Caco-2 (cell line): Measurements from ENCODE around the gene RNF13. TPM values are rescaled to one million over a fixed set of nuclear protein-coding genes. Genes with fewer than 3 reads are reported as not detected.

Experiments used
- BruUV-seq: library from RNA; stranded (reverse); fragments of 400-500 nt; replicated peaks from 2 replicates; lab custom pipeline; 2021; lab: Mats Ljungman, UMichigan
- CTCF ChIA-PET: fragments of 300-600 bp; sonication (Branson Sonifier 250); formaldehyde crosslinking; loops from one replicate; lab custom pipeline; 2022; ENCODE audit warnings: antibody characterized with exemption; lab: Charles Lee
- POLR2A ChIA-PET: fragments of 300-600 bp; sonication (Branson Sonifier 250); formaldehyde crosslinking; loops from one replicate; lab custom pipeline; 2022; ENCODE audit warnings: antibody characterized with exemption; lab: Charles Lee
- DNase-seq, 2 experiments: peaks; one replicate each; pipeline versions ENCODE4 v3.0.0 to v3.0.0-alpha.2; 2020 to 2022
- H3K27me3 ChIP-seq: replicated peaks from 2 replicates; pipeline ENCODE4 v1.6.0; 2011; ENCODE audit warnings: low read length; ENCODE audit not compliant: control insufficient read depth, insufficient read depth
- H3K36me3 ChIP-seq: 2 replicates; pipeline ENCODE4 v1.5.1; 2011; ENCODE audit warnings: low read length; ENCODE audit not compliant: control insufficient read depth, insufficient read depth
- H3K4me1 ChIP-seq: fragments of 250-450 bp; sonication (Bioruptor Pico); 2 replicates; pipeline ENCODE4 v1.5.1; 2020; ENCODE audit warnings: mild to moderate bottlenecking
- H3K4me3 ChIP-seq: 2 replicates; pipeline ENCODE4 v1.5.1; 2011; ENCODE audit warnings: low read depth, mild to moderate bottlenecking, control low read depth, low read length
- H3K9me3 ChIP-seq: fragments of 250-450 bp; sonication (Bioruptor Pico); 2 replicates; pipeline ENCODE4 v1.5.1; 2020; ENCODE audit warnings: mild to moderate bottlenecking, moderate library complexity
- H3K27ac Mint-ChIP-seq: one replicate; pipeline ENCODE4 v1.8.0; 2022; ENCODE audit warnings: mixed read lengths; ENCODE audit not compliant: unreplicated experiment
- H3K27me3 Mint-ChIP-seq: one replicate; pipeline ENCODE4 v1.8.0; 2022; ENCODE audit warnings: mixed read lengths; ENCODE audit not compliant: insufficient read depth, unreplicated experiment
- H3K36me3 Mint-ChIP-seq: one replicate; pipeline ENCODE4 v1.8.0; 2022; ENCODE audit warnings: mild to moderate bottlenecking, mixed read lengths; ENCODE audit not compliant: insufficient read depth, unreplicated experiment
- H3K4me1 Mint-ChIP-seq: one replicate; pipeline ENCODE4 v1.8.0; 2022; ENCODE audit warnings: low read depth, mixed read lengths; ENCODE audit not compliant: unreplicated experiment
- H3K4me3 Mint-ChIP-seq: one replicate; pipeline ENCODE4 v1.8.0; 2022; ENCODE audit warnings: mild to moderate bottlenecking, moderate library complexity, mixed read lengths; ENCODE audit not compliant: unreplicated experiment
- H3K9me3 Mint-ChIP-seq: one replicate; pipeline ENCODE4 v1.8.0; 2022; ENCODE audit warnings: mixed read lengths; ENCODE audit not compliant: unreplicated experiment
- intact Hi-C: fragments of 100-400 bp; cut with micrococcal nuclease; formaldehyde crosslinking; loops from one replicate; pipeline ENCODE4 v1.10.0; 2022; ENCODE audit not compliant: unreplicated experiment
- total RNA-seq: library from RNA; stranded (reverse); gene quantifications from 2 replicates; pipeline ENCODE4 v1.2.3, GENCODE V29; 2022
- TF ChIP-seq, protein P1 (sequence below), 2 experiments: fragments of 200-600 bp in 1 of 2; IDR thresholded peaks; 1 replicate in 1 of 2; 2 replicates in 1 of 2; pipeline versions ENCODE4 v1.5.1 to v1.8.0; 2011 to 2022; ENCODE audit warnings: antibody characterized with exemption in 1 of 2, control low read depth in 1 of 2, inconsistent platforms in 1 of 2, low read depth in 1 of 2, low read length in 1 of 2, mild to moderate bottlenecking in 1 of 2, moderate library complexity in 1 of 2; ENCODE audit not compliant: insufficient read depth in 1 of 2, severe bottlenecking in 1 of 2, unreplicated experiment in 1 of 2

Gene RNF13
- total RNA-seq, 1 experiment from 2014 or later = 44.2 TPM

DNA sequence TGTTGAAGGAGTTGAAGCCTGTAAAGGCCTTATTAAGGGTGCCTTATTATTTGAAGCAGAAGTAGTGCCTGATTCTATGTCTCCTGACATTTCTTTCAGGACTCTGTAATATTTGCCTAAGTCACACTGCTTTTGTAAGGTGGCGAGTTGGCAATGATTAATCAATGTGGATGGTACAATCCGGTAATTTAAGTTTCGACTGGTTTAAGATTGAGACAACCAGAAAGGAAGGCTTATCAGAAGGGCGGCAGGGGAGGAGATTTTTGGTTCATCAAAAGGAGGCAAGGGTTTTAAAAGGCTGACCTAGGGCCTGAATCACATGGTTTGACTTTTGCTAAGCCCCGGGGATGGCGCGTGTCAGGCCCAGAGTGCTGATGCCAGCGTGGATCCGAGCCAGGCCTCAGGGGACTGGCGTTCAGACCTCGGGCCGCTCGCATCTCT, 830 bp upstream of the RNF13 start:
- no peaks in the 10 kb centered on the region for H3K27me3 Mint-ChIP-seq
- H3K4me1 ChIP-seq = peaks cover 6% of the 10 kb centered on the region
- no peak for DNase-seq
- POLR2A ChIA-PET = no interaction called here
- CTCF ChIA-PET = interaction anchor here (1.5 kb wide), 1 partner anchor 46 kb away, joined by 5 read pairs; no protein-coding TSS in a partner anchor
- peaks cover 10% of the 10 kb centered on the region for H3K36me3 Mint-ChIP-seq
- H3K27ac Mint-ChIP-seq = peak overlapping the region; percentile 95
- no peaks in the 10 kb centered on the region for H3K9me3 ChIP-seq
- TSS peak; percentile 93 for BruUV-seq
- H3K4me3 Mint-ChIP-seq = peak overlapping the region; percentile 93
- H3K27me3 ChIP-seq = no peaks in the 10 kb centered on the region
- peak overlapping the region; percentile 91 for H3K4me3 ChIP-seq
- H3K4me1 Mint-ChIP-seq = peaks cover 8% of the 10 kb centered on the region
- TF ChIP-seq, protein P1, sequence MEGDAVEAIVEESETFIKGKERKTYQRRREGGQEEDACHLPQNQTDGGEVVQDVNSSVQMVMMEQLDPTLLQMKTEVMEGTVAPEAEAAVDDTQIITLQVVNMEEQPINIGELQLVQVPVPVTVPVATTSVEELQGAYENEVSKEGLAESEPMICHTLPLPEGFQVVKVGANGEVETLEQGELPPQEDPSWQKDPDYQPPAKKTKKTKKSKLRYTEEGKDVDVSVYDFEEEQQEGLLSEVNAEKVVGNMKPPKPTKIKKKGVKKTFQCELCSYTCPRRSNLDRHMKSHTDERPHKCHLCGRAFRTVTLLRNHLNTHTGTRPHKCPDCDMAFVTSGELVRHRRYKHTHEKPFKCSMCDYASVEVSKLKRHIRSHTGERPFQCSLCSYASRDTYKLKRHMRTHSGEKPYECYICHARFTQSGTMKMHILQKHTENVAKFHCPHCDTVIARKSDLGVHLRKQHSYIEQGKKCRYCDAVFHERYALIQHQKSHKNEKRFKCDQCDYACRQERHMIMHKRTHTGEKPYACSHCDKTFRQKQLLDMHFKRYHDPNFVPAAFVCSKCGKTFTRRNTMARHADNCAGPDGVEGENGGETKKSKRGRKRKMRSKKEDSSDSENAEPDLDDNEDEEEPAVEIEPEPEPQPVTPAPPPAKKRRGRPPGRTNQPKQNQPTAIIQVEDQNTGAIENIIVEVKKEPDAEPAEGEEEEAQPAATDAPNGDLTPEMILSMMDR (IDR thresholded peaks at IDR 0.05; ENCODE audit: insufficient read depth in 1 of 2, low read depth in 1 of 2, low read length in 1 of 2, severe bottlenecking in 1 of 2, unreplicated experiment in 1 of 2) = no peak
- no peaks in the 10 kb centered on the region for H3K9me3 Mint-ChIP-seq
- no peaks in the 10 kb centered on the region for H3K36me3 ChIP-seq
- intact Hi-C loops = loop anchor here (2.0 to 5.0 kb wide), 2 partner anchors 60 to 299 kb away; partner anchors contain the start of gene COMMD2

DNA sequence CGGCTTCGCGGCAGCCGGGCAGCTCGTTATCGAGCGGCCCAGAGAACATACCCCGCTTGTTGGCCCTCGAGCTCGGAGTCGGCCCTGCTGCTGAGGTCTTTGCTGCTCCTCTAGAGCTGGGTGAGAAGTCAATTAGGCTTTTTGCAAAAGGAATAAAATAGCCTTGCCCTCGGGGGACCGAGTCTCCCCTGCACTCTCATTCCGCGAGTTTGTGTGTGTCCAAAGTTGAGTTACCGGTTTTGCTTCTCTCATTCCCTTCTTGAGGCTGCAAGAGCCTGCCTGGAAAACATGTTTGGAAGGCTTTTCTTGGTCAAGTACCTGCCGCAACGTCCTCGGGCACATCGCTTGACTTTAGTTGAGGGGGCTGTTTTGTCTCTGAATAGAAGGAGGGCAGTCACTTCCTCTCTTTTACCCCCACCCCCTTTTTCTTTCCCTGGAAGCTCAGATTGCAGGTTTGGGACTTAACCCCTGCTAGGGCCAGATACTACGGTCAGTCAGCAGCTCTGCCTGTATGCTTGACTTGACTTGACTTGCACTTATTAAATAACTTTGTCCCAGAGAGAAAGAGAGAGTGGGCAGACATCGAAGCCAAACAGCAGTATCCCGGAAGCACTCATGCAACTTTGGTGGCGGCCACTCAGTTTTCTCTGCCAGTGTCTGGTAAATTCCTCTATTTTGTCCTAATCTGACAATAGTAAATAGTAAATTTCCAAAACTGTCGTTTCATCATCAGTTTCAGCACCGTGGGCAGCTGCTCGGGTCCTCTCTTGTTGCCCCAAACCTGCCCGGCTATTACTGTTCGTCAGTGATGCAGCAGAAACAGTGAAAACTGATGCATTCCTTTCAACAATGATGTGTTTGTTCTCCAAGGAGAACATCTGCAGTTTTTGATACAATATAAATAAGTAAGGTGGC, 609 bp downstream of the RNF13 start:
- TSS peak; percentile 30 for BruUV-seq
- POLR2A ChIA-PET = interaction anchor here (0.6 to 1.5 kb wide), 2 partner anchors 62 to 475 kb away, joined by 4 to 5 read pairs; partner anchors contain the start of gene COMMD2

DNA sequence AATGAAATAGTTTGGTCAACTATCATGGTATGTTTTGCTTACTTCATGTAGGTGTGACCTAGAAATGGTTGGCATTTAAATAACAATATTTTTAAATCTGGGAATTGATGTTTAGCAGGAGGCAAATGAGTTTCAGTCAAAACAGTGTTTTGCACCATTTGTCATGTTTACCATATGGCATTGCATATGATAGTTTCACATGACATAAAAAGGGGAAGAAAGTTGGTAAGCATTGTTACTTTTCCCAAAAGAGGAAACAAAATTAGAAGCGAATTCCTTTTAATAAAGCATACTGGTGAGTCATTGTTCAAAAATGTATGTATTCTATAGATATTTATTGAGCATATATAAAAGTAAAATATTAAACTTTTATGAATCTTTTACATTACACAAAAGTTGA, 2.3 kb downstream of the RNF13 start:
- Mint-ChIP-seq H3K9me3 (no peaks in the 10 kb centered on the region), H3K27ac (no peak overlapping the region), H3K4me3 (no peak overlapping the region), H3K4me1 (peaks cover 8% of the 10 kb centered on the region), H3K27me3 (no peaks in the 10 kb centered on the region), H3K36me3 (peaks cover 10% of the 10 kb centered on the region)
- Histone ChIP-seq H3K36me3 (no peaks in the 10 kb centered on the region), H3K4me1 (peaks cover 6% of the 10 kb centered on the region), H3K4me3 (no peak overlapping the region), H3K9me3 (no peaks in the 10 kb centered on the region), H3K27me3 (no peaks in the 10 kb centered on the region)
- intact Hi-C loops = no loop called here
- CTCF ChIA-PET = no interaction called here
- POLR2A ChIA-PET = no interaction called here
- no TSS peak for BruUV-seq
- TF ChIP-seq, protein P1 (IDR thresholded peaks at IDR 0.05; ENCODE audit: insufficient read depth in 1 of 2, low read depth in 1 of 2, low read length in 1 of 2, severe bottlenecking in 1 of 2, unreplicated experiment in 1 of 2) = no peak
- no peak for DNase-seq

More for the DNA sequence above, 609 bp downstream of the RNF13 start:
- no peaks in the 10 kb centered on the region for H3K36me3 ChIP-seq
- no peaks in the 10 kb centered on the region for H3K9me3 ChIP-seq
- H3K4me3 ChIP-seq = peak overlapping the region; percentile 91
- H3K27me3 ChIP-seq = no peaks in the 10 kb centered on the region
- intact Hi-C loops = loop anchor here (2.0 to 5.0 kb wide), 2 partner anchors 61 to 301 kb away; partner anchors contain the start of gene COMMD2
- Mint-ChIP-seq H3K36me3 (peaks cover 10% of the 10 kb centered on the region), H3K27ac (peak overlapping the region; percentile 95), H3K27me3 (no peaks in the 10 kb centered on the region), H3K9me3 (no peaks in the 10 kb centered on the region), H3K4me3 (peak overlapping the region; percentile 93), H3K4me1 (peaks cover 8% of the 10 kb centered on the region)
- CTCF ChIA-PET = interaction anchor here (1.5 kb wide), 1 partner anchor 48 kb away, joined by 5 read pairs; no protein-coding TSS in a partner anchor
- DNase-seq = peak; percentile 53 to 54
- H3K4me1 ChIP-seq = peaks cover 6% of the 10 kb centered on the region
- TF ChIP-seq, protein P1 (IDR thresholded peaks at IDR 0.05; ENCODE audit: insufficient read depth in 1 of 2, low read depth in 1 of 2, low read length in 1 of 2, severe bottlenecking in 1 of 2, unreplicated experiment in 1 of 2) = no peak
